Endothelial cell of umbilical vein (primary cell): ENCODE results near the gene FLRT2. TPM values are rescaled to one million over a fixed set of nuclear protein-coding genes. Genes with fewer than 3 reads are reported as not detected.

Experiments
- BruUV-seq: library from RNA; stranded (reverse); fragments of 400-500 nt; replicated peaks from 2 replicates; lab custom pipeline; 2021; lab: Mats Ljungman, UMichigan
- CTCF ChIA-PET: fragments of 300-600, 350-600 bp; sonication (Branson Sonifier 250); formaldehyde crosslinking; loops from one replicate; lab custom pipeline; 2021; ENCODE audit warnings: antibody characterized with exemption, inconsistent platforms; lab: Charles Lee
- POLR2A ChIA-PET: fragments of 300-600, 350-600 bp; sonication (Branson Sonifier 250); formaldehyde crosslinking; loops from one replicate; lab custom pipeline; 2021; ENCODE audit warnings: antibody characterized with exemption, inconsistent platforms; lab: Charles Lee
- DNase-seq: peaks from one replicate; pipeline ENCODE4 v3.0.0-alpha.2; 2011; ENCODE audit warnings: low read depth, low spot score
- FAIRE-seq: peaks from 2 replicates; lab custom pipeline; 2011; peaks lifted over from hg19 to GRCh38; lab: Jason Lieb, UNC
- H2AFZ ChIP-seq: 2 replicates; pipeline ENCODE4 v1.6.0; 2012; ENCODE audit warnings: low read depth, low read length, control low read depth, inconsistent platforms
- H3K27ac ChIP-seq: 2 replicates; pipeline ENCODE4 v1.5.1; 2011; ENCODE audit warnings: low read depth, mild to moderate bottlenecking, control low read depth, low read length, moderate library complexity; ENCODE audit not compliant: insufficient read depth
- H3K27me3 ChIP-seq, 2 experiments: 2 replicates each; pipeline versions ENCODE4 v1.6.0 to v1.6.1; 2011; ENCODE audit warnings: low read length in 2 of 2, mixed read lengths in 1 of 2; ENCODE audit not compliant: control insufficient read depth in 2 of 2, insufficient read depth in 2 of 2
- H3K36me3 ChIP-seq, 2 experiments: 2 replicates in 1 of 2; 3 replicates in 1 of 2; pipeline ENCODE4 v1.5.1; 2011; ENCODE audit warnings: low read length in 2 of 2, mild to moderate bottlenecking in 1 of 2, moderate library complexity in 1 of 2; ENCODE audit not compliant: control insufficient read depth in 2 of 2, insufficient read depth in 2 of 2; ENCODE audit errors: extremely low read depth in 1 of 2
- H3K4me1 ChIP-seq: 3 replicates; pipeline ENCODE4 v1.5.1; 2011; ENCODE audit warnings: mild to moderate bottlenecking, low read length; ENCODE audit not compliant: control insufficient read depth, insufficient read depth; ENCODE audit errors: extremely low read depth
- H3K4me2 ChIP-seq: 2 replicates; pipeline ENCODE4 v1.6.1; 2011; ENCODE audit warnings: low read length, control low read depth, mixed read lengths; ENCODE audit not compliant: insufficient read depth
- H3K4me3 ChIP-seq, 3 experiments: fragments of 200-600 bp in 1 of 3; sonication (generic), shearing (Covaris generic) in 1 of 3; replicated peaks in 1 of 3; 2 replicates each; pipeline ENCODE4 v1.5.1; 2011 to 2016; ENCODE audit warnings: control low read depth in 3 of 3, low read length in 3 of 3, mild to moderate bottlenecking in 2 of 3, inconsistent platforms in 1 of 3, low read depth in 1 of 3, moderate library complexity in 1 of 3; ENCODE audit not compliant: insufficient read depth in 1 of 3
- H3K79me2 ChIP-seq: 2 replicates; pipeline ENCODE4 v1.6.0; 2012; ENCODE audit warnings: low read length, inconsistent platforms; ENCODE audit not compliant: control insufficient read depth, insufficient read depth
- H3K9ac ChIP-seq: replicated peaks from 2 replicates; pipeline ENCODE3; 2011; ENCODE audit warnings: low read length, control low read depth; ENCODE audit not compliant: insufficient read depth; ENCODE audit errors: extremely low read depth
- H3K9me1 ChIP-seq: replicated peaks from 3 replicates; pipeline ENCODE4 v1.6.0; 2011; ENCODE audit warnings: mild to moderate bottlenecking, low read length; ENCODE audit not compliant: control insufficient read depth, insufficient read depth; ENCODE audit errors: extremely low read depth
- H3K9me3 ChIP-seq: replicated peaks from 2 replicates; pipeline ENCODE4 v1.5.1; 2012; ENCODE audit warnings: low read length, inconsistent platforms; ENCODE audit not compliant: control insufficient read depth, insufficient read depth
- H4K20me1 ChIP-seq: replicated peaks from 2 replicates; pipeline ENCODE3; 2011; ENCODE audit warnings: mild to moderate bottlenecking, low read length; ENCODE audit not compliant: control insufficient read depth, insufficient read depth; ENCODE audit errors: extremely low read depth
- GATA2 ChIP-seq: IDR thresholded peaks from 2 replicates; pipeline ENCODE4 v1.7.0; 2011; ENCODE audit warnings: low read depth, mild to moderate bottlenecking, moderate library complexity, mixed read lengths, low read length; ENCODE audit not compliant: insufficient read length, insufficient read depth
- MYC ChIP-seq: IDR thresholded peaks from one replicate; pipeline ENCODE4 v1.6.1; 2011; ENCODE audit warnings: mild to moderate bottlenecking, low read depth, low read length
- dilution Hi-C: fragments of 300-500 bp; cut with MboI; formaldehyde crosslinking; loops from one replicate; pipeline ENCODE4 v1.15.0; 2019; ENCODE audit warnings: low sequenced_read_pairs; ENCODE audit not compliant: extremely low pct_ligation_motif_present
- intact Hi-C: fragments of 100-400 bp; cut with micrococcal nuclease; formaldehyde crosslinking; loops from one replicate; pipeline ENCODE4 v1.10.0; 2022
- polyA plus RNA-seq, 4 experiments: library from polyadenylated mRNA; depleted of rRNA in 3 of 4; stranded (reverse) in 3 of 4; unstranded in 1 of 4; fragments of >200 nt; gene quantifications; 2 replicates each; pipeline versions ENCODE4 v1.2.1 to v1.2.3, GENCODE V29; 2011 to 2012; ENCODE audit warnings: missing spikeins in 1 of 4
- total RNA-seq: library from RNA; stranded (reverse); gene quantifications from 2 replicates; pipeline ENCODE4 v1.2.3, GENCODE V29; 2021
- TF ChIP-seq, protein P1 (sequence below), 2 donors: IDR thresholded peaks; 1 replicate in 1 of 2; 2 replicates in 1 of 2; pipeline ENCODE4 v1.5.1; 2011; ENCODE audit warnings: low read length in 2 of 2, mild to moderate bottlenecking in 2 of 2, moderate library complexity in 2 of 2, control low read depth in 1 of 2, inconsistent platforms in 1 of 2, low read depth in 1 of 2; ENCODE audit not compliant: insufficient read depth in 1 of 2; ENCODE audit errors: extremely low read depth in 1 of 2

Gene FLRT2
- total and polyA plus RNA-seq, 2 donors (not counting 3 experiments of a cell fraction or from before 2014, with no cell fraction given): 202 to 229 TPM

DNA sequence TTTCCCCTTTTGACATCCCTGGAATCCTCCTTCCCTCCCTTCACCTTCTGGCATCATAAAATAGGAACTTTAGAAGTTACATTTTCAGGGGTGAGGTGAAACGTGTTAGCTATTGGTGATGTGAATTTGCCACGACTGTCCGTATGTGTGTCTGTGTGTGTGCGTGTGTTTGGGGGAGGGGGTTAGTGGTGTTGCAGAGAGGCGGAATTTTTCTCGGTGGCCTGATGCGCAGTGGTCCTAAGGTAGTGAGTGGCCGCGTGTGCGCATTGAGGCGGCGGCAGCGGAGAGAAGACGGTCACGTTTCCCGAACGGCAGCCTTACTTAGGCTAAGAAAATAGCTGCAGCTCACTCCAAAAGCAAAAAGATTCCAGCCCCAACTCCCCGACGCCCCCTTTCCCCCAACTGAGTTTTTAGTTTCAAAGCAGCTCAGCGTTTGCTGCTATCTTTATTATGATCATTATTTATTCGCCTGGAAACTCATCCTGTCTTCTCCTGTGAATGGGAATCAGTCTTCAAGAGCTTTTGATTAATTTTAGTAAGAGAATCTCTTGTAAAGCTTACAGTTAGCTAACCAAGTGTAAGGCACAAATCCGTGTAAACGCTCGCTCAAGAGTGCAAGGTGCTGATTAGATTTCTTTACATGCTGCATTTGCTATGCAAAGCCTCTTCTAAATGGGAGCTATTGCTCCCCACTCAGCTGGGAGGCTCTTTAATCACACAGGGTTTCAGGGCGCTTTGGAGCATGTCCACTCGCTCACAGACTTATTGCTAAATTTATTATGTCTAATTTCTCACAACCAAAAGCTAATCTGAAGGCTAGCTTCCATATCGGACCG lies 4.7 kb downstream of the FLRT2 start:
- Histone ChIP-seq H2AFZ (peak overlapping the region; percentile 32), H3K9me3 (no peaks in the 10 kb centered on the region), H3K79me2 (peaks cover 58% of the 10 kb centered on the region), H3K27ac (peak overlapping the region; percentile 93), H3K36me3 (peaks cover 0 to 2% of the 10 kb centered on the region in 2 experiments), H3K9ac (peak overlapping the region; percentile 97), H3K4me3 (peak overlapping the region; percentile 69 to 94 (median 93)), H3K27me3 (no peaks in the 10 kb centered on the region), H3K9me1 (no peaks in the 10 kb centered on the region), H3K4me1 (peaks cover 31% of the 10 kb centered on the region), H4K20me1 (peaks cover 10% of the 10 kb centered on the region), H3K4me2 (peak overlapping the region; percentile 97)
- TSS peak; percentile 0 for BruUV-seq
- POLR2A ChIA-PET: interaction anchor here (0.6 to 1.2 kb wide), 5 partner anchors 59 to 1281 kb away, joined by 3 to 6 read pairs (median 4); no protein-coding TSS in a partner anchor
- intact Hi-C loops (loop anchor here (5.0 to 10.0 kb wide), 4 partner anchors 910 to 1410 kb away; no protein-coding TSS in a partner anchor), dilution Hi-C loops (no loop called here)
- TF ChIP-seq, protein P1, sequence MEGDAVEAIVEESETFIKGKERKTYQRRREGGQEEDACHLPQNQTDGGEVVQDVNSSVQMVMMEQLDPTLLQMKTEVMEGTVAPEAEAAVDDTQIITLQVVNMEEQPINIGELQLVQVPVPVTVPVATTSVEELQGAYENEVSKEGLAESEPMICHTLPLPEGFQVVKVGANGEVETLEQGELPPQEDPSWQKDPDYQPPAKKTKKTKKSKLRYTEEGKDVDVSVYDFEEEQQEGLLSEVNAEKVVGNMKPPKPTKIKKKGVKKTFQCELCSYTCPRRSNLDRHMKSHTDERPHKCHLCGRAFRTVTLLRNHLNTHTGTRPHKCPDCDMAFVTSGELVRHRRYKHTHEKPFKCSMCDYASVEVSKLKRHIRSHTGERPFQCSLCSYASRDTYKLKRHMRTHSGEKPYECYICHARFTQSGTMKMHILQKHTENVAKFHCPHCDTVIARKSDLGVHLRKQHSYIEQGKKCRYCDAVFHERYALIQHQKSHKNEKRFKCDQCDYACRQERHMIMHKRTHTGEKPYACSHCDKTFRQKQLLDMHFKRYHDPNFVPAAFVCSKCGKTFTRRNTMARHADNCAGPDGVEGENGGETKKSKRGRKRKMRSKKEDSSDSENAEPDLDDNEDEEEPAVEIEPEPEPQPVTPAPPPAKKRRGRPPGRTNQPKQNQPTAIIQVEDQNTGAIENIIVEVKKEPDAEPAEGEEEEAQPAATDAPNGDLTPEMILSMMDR (IDR thresholded peaks at IDR 0.05; ENCODE audit: extremely low read depth in 1 of 2, insufficient read depth in 1 of 2, low read depth in 1 of 2, low read length in 2 of 2): no peak
- TF ChIP-seq GATA2 (peak; percentile 6), MYC (no peak)
- CTCF ChIA-PET: interaction anchor here (1.1 to 4.0 kb wide), 4 partner anchors 62 to 522 kb away, joined by 4 to 23 read pairs (median 10); no protein-coding TSS in a partner anchor
- DNase-seq: peak; percentile 47
- no peak for FAIRE-seq
